GM21825 (cell line): Measurements from ENCODE around the gene DCN.

Experiments used
- ATAC-seq: cut with Tn5 transposase; IDR thresholded peaks from one replicate; pipeline ENCODE4 v1.9.1; 2021; ENCODE audit warnings: mild to moderate bottlenecking, moderate library complexity; ENCODE audit not compliant: unreplicated experiment

The DCN gene

GRCh38 chr12:91104812-91105466, 77.7 kb downstream of the DCN start:
- ATAC-seq, result no peak

GRCh38 chr12:91103624-91104023, 79.0 kb downstream of the DCN start:
- ATAC-seq, result no peak

- no peak for ATAC-seq
Observed at GRCh38 chr12:91103101-91103500, 79.5 kb downstream of the DCN start.

- ATAC-seq, result no peak
Observed at GRCh38 chr12:91100906-91101305, 81.7 kb downstream of the DCN start.

GRCh38 chr12:91099836-91100235, 82.8 kb downstream of the DCN start:
- no peak for ATAC-seq

- ATAC-seq, result no peak
Observed at GRCh38 chr12:91099341-91099740, 83.3 kb downstream of the DCN start.

GRCh38 chr12:91098941-91099340, 83.7 kb downstream of the DCN start:
- ATAC-seq, result no peak

- no peak for ATAC-seq
Observed at GRCh38 chr12:91098461-91098860, 84.2 kb downstream of the DCN start.

GRCh38 chr12:91094957-91095356, 87.7 kb downstream of the DCN start:
- ATAC-seq, result no peak

GRCh38 chr12:91094032-91094662, 88.5 kb downstream of the DCN start:
- ATAC-seq, result no peak

- ATAC-seq, result no peak
Observed at GRCh38 chr12:91093341-91093740, 89.3 kb downstream of the DCN start.

- ATAC-seq, result no peak
Observed at GRCh38 chr12:91091916-91092715, 90.5 kb downstream of the DCN start.
